Measurements from ENCODE around the gene KLHL5.
"Not testable (repeated sequence)": the region's sequence is repeated elsewhere in the genome, so short reads cannot be mapped to it uniquely, and the experiment has no call there.

The KLHL5 gene

GRCh38 chr4:39106011-39106410 lies 44.0 kb downstream of the KLHL5 start:
- DNase-seq: no peak

GRCh38 chr4:39114436-39114835 lies 52.4 kb downstream of the KLHL5 start:
- DNase-seq: no peak

- no peak for DNase-seq
Observed at GRCh38 chr4:39118034-39118658, 56.1 kb downstream of the KLHL5 start.

GRCh38 chr4:39120418-39120817 lies 58.4 kb downstream of the KLHL5 start:
- no peak for DNase-seq

- no peak for DNase-seq
Observed at GRCh38 chr4:39124885-39125599, 63.0 kb downstream of the KLHL5 start.

- DNase-seq: no peak
Observed at GRCh38 chr4:39125600-39125985, 63.6 kb downstream of the KLHL5 start.

GRCh38 chr4:39126256-39127095 lies 64.4 kb downstream of the KLHL5 start:
- no peak for DNase-seq

- DNase-seq: no peak
Observed at GRCh38 chr4:39133623-39134022, 71.6 kb downstream of the KLHL5 start.

GRCh38 chr4:39134683-39135306 lies 72.8 kb downstream of the KLHL5 start:
- peak; percentile 66 for DNase-seq

- not testable (repeated sequence) for DNase-seq
Observed at GRCh38 chr4:39138227-39138626, 76.2 kb downstream of the KLHL5 start.

- no peak for DNase-seq
Observed at GRCh38 chr4:39146211-39146610, 84.2 kb downstream of the KLHL5 start.

GRCh38 chr4:39154009-39154408 lies 92.0 kb downstream of the KLHL5 start:
- no peak for DNase-seq

GRCh38 chr4:39157520-39157919 lies 95.5 kb downstream of the KLHL5 start:
- no peak for DNase-seq

- no peak for DNase-seq
Observed at GRCh38 chr4:39166177-39166576, 104.1 kb downstream of the KLHL5 start.

GRCh38 chr4:39166669-39167068 lies 104.6 kb downstream of the KLHL5 start:
- no peak for DNase-seq

- no peak for DNase-seq
Observed at GRCh38 chr4:39169426-39169825, 107.4 kb downstream of the KLHL5 start.

GRCh38 chr4:39170301-39170700 lies 108.3 kb downstream of the KLHL5 start:
- DNase-seq: no peak
